KG1 (cell line): ENCODE results near the gene CEP104.
A peak's percentile ranks its signal among the peaks of the same experiment; 100 is the strongest.

Experiments used
- DNase-seq: peaks from one replicate; lab custom pipeline; 2025; lab: John Stamatoyannopoulos, UW

Gene CEP104

DNA sequence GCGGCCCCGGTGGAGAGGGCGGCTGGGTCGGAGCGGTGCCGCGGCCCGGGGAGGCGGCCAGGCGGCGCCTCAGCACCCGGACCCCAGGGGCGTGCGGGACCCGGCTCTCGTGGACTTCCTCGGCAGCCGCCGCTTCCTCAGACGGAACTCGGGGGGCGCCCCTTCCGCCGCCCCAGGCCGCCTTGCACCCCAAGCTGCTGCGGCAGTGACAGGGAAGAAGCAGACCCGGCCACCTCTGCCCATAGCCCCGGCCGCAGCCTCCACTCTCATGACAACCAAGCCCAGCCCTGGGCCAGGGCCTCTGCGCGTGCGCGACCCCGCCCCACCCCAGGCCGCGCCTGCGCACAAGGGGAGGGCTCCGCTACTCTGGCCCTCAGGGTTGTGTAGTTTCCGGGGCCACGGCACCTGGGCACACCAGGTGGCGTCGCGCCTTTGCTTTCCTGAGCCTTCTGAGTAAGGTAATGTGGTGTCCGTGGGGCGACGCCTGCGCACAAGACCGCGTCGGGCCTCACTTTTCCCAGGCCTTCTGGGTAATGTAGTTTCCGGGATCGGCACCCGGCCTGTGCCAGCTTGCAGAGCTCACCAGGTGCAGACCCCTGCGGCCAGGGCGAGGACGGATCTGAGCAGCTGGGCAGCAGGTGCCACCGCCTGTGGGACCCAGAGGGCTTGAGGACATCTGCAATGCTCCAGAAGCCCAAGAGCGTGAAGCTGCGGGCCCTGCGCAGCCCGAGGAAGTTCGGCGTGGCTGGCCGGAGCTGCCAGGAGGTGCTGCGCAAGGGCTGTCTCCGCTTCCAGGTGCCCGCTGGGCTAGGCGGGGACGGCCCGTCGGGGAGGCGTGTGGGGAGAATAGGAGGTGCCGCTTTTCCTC lies at the start of gene CEP104, which contains the start of gene DFFB:
Gene CEP104, minus strand, starts transcription at position 289 of the 868 bp plus-strand sequence. CDS start 4,804 bp downstream, outside the sequence.
Gene DFFB, plus strand, starts transcription at position 554 of the 868 bp plus-strand sequence. Its CDS starts 128 bp downstream, at position 682.
- peak; percentile 92 for DNase-seq

DNA sequence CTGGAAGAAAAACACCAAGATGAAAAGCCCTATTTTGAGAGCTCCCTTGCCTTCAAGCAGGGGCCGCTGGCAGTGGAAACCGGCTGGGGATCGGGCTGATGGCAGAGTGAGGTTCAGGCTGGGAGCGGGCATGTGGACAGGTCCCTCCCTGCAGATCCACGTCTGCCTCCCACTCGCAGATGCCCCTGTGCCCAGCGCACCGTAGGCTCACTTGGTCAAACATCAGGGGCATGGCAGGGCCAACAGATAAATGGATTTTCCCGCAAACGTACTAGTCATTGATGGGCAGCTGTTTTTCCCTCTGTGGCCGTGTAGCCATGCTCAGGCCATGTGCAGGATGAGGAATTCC lies 49.6 kb upstream of the CEP104 start:
- no peak for DNase-seq

DNA sequence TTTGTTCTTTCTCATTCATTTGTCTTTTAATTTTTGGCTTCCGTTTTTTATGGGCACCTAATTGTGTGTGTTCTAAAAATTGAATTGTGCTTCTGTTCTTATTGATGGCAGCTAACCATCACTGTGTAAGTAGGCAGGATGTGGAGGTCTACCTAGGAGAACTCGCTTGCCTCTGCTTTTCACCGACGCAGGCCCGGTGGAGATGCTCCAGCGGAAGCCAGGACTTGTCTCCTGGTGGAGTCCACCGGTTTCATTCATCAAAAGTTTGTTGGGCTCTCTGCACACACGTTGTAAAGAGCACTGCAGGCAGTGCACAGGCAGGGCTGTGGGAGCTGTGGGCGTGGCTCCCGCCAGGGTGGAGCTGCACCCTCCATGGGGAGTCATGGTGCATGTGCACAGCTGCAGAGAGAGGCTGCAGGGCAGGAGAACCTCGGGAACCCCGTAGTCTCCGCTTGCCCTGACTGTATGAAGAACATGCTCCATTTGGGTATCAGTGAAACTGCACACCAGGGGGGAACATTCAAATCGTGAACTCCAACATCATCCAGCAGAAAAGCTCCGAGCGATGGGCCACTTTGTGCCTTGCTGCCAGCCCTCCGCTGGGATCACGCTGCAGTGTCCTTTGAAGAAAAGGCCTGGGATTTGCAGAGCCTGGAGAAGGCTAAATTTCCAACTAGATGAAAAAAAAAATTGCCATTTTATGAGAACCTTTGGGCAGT lies 49.1 kb upstream of the CEP104 start:
- DNase-seq: no peak

DNA sequence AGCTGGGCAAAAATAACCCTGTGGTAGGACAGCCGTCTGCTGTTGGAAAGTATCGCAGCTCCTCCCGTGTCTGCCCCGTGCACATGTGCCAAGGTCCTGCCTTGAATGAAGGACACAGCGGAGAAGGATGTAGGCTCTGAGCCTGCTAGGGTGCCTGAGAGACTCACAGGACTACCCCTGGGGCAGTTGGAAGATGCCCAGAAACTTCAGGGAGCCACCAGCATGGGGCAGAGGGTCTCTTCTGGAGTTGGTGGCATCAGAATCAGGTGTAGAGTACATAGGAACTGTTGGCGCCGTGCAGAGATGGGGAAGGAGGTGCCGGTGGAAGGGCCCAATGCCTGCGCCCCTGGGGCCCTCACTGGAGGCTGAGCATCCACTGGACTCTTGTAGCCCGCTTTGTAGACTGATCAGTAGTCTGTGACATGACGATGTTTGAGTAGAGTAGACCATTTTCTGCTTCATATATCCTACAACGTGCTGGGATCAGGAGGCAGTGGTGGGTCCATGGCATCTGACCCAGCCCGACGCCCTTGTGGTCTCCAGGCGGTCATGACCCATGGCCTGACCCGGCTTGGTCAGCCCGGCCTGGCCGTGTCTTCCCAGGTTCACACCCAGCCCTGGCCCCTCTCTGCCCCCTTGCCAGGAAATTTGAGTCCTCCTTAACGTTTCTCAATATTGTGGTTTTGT lies 48.4 kb upstream of the CEP104 start:
- no peak for DNase-seq

DNA sequence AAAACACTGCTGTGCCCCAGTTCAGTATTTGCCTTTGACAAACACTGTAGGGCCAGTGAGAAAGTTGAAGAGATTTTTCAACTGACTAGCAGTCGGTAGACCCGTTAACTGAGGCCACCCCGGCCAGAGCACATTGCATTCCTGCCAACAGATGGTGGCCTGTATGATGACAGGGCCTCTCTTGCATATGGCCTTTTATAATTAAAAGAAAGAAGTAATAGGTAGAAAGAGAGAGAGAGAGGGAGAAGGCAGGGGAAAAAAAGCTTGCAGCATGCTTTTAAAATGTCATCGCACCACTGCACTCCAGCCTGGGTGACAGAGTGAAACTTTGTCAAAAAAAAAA lies 47.8 kb upstream of the CEP104 start:
- no peak for DNase-seq

DNA sequence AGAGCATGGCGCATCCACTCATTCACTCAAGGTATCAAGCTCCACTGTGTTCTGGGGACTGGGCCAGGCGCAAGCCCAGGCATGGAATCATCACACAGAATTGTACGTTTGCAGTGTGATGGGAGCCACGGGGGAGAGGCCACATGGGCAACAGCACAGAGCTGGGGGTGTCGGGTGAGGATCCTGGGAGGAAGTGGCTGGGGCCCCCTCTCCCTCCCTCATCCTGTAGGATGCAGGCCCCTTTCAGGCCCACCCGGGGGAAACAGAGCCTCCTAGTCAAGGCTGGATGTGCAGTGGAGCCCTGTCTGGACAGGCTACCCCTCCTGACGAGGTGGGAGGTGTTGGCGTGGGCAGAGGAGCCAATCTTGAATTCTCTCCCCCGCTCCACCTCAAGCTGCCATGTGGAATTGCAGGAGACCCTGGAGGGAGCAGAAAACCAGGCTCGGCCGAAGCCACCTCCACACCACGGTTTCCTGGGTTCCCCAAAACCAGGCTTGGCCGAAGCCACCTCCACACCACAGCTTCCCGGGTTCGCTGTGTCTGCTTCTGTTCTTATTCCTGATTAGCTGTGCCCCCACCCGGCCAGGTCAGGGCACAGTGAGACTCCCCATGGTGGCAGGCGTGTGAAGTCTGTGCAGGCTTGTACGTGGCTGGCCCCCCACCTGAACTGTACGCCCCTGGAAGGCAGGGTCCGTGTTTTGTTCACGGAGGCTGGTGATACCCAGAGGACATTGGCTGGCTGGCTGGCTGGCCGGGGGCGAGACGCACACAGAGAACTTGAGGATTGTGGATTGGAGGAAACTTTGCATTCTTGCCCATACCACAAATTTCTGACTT lies 47.2 kb upstream of the CEP104 start:
- no peak for DNase-seq

DNA sequence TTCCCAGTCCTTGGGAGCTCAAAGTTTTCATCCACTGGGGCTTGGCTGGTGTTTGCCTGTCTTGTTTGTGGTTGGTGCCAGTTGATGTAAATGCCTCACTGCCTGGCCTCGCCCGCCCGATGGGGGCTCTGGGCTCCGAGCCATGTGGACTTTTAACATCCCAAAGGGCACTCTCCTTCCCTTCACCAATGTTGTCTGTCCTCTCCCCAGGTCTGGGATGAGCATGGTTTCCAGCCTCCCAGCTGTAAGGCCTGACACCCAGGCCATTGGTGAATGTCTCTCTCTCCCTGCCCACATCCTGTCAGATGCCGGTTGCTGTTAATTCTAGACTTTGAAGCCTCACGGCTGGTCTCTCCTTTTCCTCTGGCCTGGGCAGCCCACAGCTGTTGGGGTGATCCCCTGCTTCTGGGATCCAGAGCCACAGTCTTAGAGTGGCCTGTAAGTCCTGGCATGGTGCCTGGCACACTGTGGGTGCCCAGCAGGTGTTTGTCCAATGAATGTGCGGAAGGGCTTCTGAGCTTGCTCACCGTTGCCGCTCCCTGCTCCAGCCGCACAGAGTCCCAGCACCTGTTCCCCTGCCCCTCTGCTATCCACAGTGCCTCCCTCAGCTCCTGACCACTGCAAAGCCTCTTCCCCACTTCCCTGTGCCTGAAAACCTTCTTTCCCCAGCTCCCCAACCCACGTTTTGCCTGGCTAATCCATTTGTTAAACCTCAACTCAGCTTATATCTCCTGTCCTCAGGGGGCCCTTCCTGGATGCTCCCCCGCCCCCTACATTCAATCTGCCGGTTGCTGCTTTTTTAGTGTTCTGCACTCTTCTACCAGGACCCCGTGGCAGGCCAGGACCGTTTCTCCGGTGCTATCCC lies 46.4 kb upstream of the CEP104 start:
- DNase-seq: no peak

DNA sequence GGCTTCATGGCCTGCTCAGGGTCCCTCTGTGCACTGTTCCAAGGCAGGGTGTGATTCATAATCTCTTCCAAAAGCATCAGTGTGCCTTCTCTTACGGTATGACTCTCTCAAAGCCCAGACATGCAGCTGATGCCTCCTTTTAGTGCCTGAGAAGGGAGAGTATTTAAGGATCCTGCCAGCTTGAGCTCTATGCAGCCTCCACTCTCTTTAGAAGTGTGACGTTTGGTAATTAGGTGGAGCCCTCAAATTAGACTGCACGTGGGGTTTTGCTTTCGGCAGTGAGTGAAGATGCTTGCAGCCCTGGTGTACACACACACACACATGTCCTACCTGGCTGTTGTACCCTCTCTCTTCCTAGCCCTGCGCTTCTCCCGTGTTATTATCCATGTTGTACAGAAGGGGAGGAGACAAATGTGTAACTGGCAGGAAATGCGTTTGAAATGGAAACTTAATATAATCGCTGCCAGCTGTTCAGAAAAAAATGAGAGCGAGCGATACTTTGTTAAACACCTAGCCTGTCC lies 45.6 kb upstream of the CEP104 start:
- DNase-seq: no peak

DNA sequence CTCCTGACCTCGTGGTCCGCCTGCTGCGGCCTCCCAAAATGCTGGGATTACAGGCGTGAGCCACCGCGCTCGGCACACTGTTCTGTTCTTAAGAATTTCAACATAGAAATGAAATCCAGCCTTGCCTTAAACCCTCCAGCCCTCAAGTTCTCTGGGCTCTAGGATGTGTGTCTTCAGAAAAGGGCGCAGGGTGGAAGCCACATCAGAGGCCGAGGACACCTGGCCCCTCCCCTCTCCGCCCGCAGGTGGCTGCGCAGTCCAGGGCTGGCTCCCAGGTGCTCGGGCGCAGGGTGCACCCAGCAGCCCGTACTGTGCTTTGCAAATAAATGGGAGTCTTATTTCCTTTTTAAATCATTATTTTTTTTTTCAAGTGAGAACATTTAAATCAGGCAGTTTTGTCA lies 45.1 kb upstream of the CEP104 start:
- no peak for DNase-seq

DNA sequence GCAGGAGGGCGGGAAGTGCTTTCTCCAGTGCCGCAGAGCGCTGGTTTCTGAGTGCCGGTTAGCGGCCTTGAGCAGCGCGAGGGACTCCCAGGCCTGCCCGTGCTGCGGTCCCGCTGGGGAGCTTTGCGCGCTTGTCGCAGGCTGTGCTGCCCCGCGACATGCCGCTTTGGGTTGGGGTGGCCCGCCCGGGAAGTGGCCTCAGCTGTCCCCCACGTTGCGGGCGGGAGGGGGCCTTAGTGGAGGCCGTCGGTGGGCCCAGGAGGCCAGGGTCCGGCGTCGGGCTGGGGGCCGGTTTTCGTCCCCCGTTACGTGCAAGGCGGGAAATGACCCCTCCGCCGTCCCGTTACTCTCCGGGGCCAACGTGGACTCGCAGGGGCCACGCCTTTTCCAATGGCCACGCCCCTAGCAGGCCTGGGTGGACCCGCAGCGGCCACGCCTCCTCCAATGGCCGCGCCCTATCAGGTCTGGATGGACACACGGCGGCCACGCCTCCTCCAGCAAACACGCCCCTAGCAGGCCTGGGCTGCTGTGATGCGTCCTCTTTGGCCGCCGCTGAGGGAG lies 44.0 kb upstream of the CEP104 start:
- DNase-seq: peak; percentile 90

DNA sequence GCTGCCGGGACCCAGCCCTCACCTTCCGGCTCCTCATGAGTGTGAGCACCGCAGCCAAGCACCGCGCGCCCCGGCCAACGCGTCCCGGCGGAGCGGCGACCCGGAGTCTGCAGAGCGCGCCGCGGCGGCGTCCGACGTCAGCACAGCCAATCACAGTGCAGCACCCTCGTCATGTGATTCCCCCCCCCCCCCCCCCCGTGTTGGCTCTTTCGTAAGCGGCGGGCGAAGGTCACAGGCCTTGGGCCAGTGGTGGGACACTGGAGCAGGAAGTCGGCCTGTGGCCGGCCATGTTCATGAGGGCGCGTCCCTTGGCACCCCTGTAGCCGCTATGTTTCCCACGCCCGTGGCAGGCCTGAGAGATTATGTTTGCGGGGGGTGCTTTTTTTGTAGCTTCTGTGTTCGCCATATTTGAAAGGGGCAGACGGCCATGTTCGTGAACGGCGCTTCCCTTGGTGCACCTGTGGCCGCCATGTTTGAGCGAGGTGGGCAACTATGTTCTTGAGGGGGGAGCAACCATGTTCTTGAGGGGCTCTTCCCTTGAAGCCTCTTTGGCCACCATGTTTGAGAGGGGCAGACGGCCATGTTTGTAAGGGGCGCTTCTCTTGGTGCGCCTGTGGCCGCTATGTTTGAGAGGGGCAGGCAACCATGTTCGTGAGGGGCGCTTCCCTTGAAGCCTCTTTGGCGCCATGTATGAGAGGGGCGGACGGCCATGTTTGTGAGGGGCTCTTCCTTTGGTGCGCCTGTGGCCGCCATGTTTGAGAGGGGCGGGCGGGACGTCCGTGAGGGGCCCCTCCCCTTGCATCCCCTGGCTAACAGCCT lies 43.3 kb upstream of the CEP104 start, which contains the start of gene C1orf174:
Gene C1orf174, minus strand, starts transcription at position 123 of the 819 bp plus-strand sequence. Its CDS starts 86 bp downstream, at position 37.
- DNase-seq: peak; percentile 99

DNA sequence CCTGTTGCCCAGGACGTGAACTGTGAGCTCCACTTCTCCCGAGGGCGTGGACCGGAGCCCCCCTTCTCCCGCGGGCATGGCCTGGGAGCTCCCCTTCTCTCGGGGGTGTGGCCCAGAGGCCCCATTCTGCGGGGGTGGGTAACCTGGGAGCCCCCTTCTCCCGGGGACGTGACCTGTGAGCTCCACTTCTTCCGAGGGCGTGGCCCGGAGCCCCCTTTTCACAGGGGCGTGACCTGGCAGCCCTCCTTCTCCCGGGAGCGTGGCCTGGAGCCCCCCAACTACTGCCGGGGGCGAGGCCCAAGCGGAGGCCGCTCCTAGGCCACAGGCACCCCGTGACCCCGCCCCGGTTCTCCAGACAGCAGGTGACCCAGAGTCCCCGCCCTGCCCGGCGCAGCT lies 42.7 kb upstream of the CEP104 start:
- no peak for DNase-seq

DNA sequence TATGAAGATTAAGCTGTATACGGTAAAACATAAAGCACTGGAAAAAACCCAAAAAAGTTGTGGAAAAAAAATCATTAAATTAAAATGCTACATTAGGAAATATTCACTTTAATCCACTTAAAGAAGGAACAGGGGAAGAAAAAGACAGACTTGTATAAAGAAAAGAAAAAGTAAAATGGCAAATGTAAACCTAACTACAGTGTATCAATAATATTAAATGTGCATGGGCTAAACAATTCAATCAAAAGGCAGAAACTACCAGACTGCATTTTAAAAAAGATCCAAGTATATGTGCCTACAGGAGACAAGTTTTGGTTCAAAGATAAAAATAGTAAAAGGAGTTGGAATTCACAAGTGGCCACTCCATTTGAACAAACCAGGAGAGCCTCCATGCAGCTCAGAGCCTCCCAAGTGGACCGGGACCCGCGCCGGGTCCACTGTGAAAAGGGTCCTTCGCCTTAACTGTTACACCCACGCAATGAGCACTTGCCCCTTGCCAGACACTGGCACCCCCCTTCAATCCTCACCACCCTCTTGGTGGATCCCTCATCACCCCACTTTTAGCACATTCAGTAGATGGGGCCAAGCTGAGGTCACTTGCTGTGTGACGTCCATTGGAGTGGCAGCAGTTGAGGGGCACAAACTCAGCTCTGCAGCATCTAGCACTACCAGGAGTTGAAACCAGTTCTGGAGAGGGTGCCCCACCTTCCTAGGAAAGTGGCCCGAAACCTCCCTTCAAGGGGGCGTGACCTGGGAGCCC lies 42.2 kb upstream of the CEP104 start:
- no peak for DNase-seq

DNA sequence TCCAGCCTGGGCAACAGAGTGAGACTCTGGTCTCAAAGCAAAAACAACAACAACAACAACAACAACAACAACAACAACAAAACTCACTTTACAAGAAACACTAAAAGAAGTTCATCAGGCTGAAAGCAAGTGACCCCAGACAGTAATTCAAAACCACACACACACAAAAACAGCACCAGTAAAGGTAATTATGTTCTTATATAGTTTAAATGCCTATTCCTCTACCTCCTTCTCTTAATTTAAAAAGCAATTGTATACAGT lies 41.4 kb upstream of the CEP104 start:
- no peak for DNase-seq

DNA sequence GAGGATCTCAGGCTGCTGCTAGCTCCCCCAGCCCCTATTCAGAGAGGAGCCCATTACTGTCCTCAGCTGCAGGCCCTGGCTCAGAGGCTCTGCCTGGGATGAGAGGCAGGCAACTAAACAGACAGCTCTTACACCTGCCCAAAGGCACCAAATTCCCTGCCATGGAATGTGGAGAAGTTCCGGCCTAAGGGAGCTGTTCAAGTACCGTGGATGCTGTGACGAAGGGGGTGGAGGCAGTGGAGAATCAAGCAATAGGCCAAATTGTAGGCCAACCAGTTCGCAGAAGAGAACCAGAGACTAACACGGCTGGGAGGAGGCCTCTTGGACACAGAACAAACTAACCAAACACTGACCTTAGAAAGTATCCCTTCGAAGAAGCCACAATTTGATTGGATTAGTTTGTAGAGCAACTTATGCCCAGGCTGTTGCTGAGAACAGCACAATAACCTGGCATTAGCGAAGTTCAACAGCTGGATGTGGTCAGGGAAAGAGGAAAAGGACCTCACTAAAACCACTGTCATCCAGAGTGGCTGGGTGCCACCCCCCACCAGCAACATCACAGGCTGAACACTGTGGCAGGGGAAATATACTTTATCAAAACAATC lies 39.5 kb upstream of the CEP104 start:
- no peak for DNase-seq

DNA sequence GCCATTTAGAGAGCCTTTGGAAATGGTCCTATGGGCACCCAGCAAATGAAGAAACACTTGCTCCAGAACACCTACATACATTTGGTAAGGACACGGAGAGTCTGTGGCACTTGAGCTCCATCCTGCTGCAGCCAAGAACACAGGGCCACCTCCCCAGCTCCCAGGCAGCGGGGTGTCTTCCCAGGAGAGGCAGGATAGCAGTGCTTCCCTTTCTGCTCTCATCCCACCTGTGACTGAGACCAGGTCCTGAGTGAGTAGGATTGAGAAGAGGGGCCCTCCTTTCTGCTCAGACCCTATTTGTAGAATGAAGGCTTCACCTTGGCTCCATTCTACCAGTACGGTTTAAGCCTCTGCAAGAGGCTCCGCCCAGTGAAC lies 38.9 kb upstream of the CEP104 start:
- no peak for DNase-seq

DNA sequence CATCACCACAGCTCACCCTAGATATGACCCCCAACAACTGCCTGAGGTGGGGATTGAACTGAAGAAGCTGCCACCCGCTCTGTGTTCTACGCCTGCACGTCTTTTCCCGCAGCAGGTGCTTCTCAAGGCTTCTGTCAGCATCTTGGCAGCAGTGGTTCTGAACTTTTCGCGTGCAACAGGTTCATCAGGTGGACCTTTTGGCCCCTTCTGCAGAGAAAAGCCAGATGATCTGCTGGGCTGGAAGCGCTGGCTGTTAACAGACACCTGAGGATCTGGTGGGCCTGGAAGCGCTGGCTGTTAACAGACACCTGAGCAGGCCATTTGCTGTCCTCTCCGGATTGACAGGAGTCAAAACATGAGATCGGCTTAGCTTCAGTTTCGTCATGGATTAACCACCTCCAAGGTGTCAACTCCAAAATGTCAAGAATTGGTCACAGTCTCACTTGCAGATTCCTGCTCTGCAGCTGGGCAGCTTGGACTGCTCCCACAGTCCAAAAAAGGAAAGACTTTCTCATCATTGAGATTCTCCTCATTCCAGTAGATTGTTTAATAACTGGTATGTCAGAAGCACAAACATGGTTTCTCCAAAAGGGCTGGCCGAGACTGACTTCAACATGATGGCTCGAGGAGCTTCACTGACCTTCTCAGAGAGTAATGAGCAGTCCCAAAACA lies 38.4 kb upstream of the CEP104 start:
- DNase-seq: no peak
